OCI-LY7 (cell line): Measurements from ENCODE around the gene BLVRB.

Source experiments
- EZH2phosphoT487 ChIP-seq: fragments of 200-600 bp; sonication (generic); IDR thresholded peaks from 2 replicates; pipeline ENCODE4 v1.6.1; 2018; ENCODE audit warnings: low read depth, borderline replicate concordance, mild to moderate bottlenecking, mixed run types, antibody characterized with exemption, low read length, moderate library complexity, mixed read lengths
- TF ChIP-seq, protein P1 (sequence below): fragments of 200-600 bp; sonication (generic); conservative IDR thresholded peaks from 2 replicates; pipeline ENCODE4 v1.5.1; 2014; ENCODE audit warnings: mild to moderate bottlenecking, antibody characterized with exemption, low read length, moderate library complexity, mixed read lengths

DNA sequence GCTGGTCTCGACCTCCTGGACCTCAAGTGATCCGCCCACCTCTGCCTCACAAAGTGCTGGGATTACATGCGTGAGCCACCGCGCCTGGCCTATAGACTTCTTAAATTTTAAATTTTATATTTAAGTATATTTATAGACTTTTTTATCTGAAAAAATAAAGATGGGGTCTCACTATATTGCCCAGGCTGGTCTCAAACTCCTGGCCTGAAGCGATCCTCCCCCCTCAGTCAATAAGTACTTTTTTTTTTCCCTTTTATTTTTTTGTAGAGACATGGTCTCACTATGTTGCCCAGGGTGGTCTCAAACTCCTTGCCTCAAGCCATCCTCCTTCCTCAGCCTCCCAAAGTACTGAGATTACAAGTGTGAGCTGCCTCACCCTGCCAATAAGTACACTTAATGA lies 41.6 kb downstream of the BLVRB start:
- TF ChIP-seq, protein P1, sequence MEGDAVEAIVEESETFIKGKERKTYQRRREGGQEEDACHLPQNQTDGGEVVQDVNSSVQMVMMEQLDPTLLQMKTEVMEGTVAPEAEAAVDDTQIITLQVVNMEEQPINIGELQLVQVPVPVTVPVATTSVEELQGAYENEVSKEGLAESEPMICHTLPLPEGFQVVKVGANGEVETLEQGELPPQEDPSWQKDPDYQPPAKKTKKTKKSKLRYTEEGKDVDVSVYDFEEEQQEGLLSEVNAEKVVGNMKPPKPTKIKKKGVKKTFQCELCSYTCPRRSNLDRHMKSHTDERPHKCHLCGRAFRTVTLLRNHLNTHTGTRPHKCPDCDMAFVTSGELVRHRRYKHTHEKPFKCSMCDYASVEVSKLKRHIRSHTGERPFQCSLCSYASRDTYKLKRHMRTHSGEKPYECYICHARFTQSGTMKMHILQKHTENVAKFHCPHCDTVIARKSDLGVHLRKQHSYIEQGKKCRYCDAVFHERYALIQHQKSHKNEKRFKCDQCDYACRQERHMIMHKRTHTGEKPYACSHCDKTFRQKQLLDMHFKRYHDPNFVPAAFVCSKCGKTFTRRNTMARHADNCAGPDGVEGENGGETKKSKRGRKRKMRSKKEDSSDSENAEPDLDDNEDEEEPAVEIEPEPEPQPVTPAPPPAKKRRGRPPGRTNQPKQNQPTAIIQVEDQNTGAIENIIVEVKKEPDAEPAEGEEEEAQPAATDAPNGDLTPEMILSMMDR: no peak
- no peak for TF ChIP-seq EZH2phosphoT487
